Measurements from ENCODE around the gene IL17B. TPM values are rescaled to one million over a fixed set of nuclear protein-coding genes. Genes with fewer than 3 reads are reported as not detected.

Gene IL17B
- total RNA-seq, 1 donor from 2014 or later = not detected

GRCh38 chr5:149374801-149375200, 4.3 kb downstream of the IL17B start:
- TF ChIP-seq, protein P1, sequence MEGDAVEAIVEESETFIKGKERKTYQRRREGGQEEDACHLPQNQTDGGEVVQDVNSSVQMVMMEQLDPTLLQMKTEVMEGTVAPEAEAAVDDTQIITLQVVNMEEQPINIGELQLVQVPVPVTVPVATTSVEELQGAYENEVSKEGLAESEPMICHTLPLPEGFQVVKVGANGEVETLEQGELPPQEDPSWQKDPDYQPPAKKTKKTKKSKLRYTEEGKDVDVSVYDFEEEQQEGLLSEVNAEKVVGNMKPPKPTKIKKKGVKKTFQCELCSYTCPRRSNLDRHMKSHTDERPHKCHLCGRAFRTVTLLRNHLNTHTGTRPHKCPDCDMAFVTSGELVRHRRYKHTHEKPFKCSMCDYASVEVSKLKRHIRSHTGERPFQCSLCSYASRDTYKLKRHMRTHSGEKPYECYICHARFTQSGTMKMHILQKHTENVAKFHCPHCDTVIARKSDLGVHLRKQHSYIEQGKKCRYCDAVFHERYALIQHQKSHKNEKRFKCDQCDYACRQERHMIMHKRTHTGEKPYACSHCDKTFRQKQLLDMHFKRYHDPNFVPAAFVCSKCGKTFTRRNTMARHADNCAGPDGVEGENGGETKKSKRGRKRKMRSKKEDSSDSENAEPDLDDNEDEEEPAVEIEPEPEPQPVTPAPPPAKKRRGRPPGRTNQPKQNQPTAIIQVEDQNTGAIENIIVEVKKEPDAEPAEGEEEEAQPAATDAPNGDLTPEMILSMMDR (conservative IDR thresholded peaks at IDR 0.05; ENCODE audit: low read depth, low read length) = no peak
- no peak overlapping the region for H3K4me3 ChIP-seq (ENCODE audit: low read depth, low read length)
- DNase-seq (ENCODE audit: low read depth) = no peak

DNA sequence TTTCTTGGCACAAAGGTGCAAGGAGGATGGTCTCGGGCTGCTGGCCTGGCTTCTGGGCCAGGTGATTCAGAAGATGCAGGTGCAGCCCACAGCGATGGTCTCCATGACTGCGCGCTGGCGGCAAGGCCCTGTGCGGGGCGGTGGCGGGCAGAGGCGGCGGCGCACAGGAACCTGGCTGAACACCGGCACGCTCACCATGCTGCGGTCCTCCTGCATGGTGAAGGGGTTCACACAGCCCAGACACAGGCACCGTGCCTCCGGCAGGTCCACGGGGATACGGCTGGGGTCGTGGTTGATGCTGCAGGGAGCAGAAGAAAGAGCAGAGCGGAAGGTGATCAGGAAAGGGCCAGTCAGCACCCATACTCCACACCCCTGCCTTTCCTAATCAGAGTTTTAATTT, 4.8 kb downstream of the IL17B start:
- no peak for DNase-seq (ENCODE audit: low read depth)
- TF ChIP-seq, protein P1 (conservative IDR thresholded peaks at IDR 0.05; ENCODE audit: low read depth, low read length) = no peak

GRCh38 chr5:149372932-149373331, 6.2 kb downstream of the IL17B start:
- TF ChIP-seq, protein P1 (conservative IDR thresholded peaks at IDR 0.05; ENCODE audit: low read depth, low read length) = no peak
- DNase-seq (ENCODE audit: low read depth) = no peak
- H3K4me3 ChIP-seq (ENCODE audit: low read depth, low read length) = no peak overlapping the region

More for the DNA sequence above, 4.8 kb downstream of the IL17B start:
- no peak overlapping the region for H3K4me3 ChIP-seq (ENCODE audit: low read depth, low read length)

- no peak for DNase-seq (ENCODE audit: low read depth)
- H3K4me3 ChIP-seq (ENCODE audit: low read depth, low read length) = no peak overlapping the region
- TF ChIP-seq, protein P1 (conservative IDR thresholded peaks at IDR 0.05; ENCODE audit: low read depth, low read length) = no peak
Measured at GRCh38 chr5:149372076-149372795, 6.9 kb downstream of the IL17B start.

DNA sequence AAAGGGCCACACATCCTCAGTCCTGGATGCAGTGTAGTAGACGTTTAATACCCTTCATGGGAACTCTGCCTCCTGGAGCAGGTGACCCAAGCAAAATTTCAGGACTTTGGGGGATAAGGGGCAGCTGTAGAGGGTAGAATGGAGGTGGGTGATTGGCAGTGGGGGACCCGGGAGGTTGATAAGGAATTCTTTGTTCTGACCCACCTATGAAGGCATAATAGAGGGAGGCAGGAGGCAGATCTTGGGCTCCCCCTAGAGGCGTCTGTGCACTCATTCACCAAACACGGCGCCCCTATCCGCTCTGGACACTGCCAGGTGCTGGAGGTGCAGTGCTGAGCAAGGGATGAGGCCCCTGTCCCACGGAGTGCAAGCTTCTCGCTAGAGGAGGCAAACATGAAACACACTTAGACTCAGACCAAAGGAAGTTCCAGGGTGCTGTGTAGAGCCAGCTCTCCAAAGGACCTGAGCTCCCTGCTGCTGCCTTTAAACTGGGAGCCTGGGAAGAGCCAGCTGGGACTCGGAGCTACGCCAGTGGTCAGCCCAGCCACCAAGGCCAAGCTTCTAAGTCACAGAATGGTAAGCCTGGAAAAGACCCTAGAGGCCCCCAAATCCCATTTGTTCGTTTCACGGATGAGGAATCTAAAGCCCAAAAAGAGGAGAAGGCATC, 7.7 kb downstream of the IL17B start:
- TF ChIP-seq, protein P1 (conservative IDR thresholded peaks at IDR 0.05; ENCODE audit: low read depth, low read length) = peak; percentile 88
- no peak overlapping the region for H3K4me3 ChIP-seq (ENCODE audit: low read depth, low read length)
- no peak for DNase-seq (ENCODE audit: low read depth)

DNA sequence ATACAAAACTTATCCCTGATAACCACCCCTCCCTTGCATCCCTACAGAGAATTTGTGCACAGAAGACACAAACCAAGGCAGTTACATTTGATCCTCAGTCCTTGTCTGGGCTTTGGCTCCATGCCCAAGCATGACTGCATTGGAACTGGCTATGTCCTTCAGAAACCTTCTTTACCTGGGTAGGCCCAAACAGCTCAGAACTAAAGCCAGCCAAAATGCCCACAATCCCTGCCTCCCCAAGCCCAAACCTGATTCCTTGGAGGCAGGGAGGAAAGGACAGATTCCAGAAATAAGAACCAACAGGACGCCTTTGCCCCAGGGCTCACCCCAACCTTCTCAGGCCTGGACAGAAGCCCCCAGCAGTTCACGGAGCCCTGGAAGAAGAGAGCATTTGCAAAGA, 8.2 kb downstream of the IL17B start:
- H3K4me3 ChIP-seq (ENCODE audit: low read depth, low read length) = no peak overlapping the region
- DNase-seq (ENCODE audit: low read depth) = no peak
- TF ChIP-seq, protein P1 (conservative IDR thresholded peaks at IDR 0.05; ENCODE audit: low read depth, low read length) = no peak
